ENCODE data around the gene CAPN10.

The CAPN10 gene

DNA sequence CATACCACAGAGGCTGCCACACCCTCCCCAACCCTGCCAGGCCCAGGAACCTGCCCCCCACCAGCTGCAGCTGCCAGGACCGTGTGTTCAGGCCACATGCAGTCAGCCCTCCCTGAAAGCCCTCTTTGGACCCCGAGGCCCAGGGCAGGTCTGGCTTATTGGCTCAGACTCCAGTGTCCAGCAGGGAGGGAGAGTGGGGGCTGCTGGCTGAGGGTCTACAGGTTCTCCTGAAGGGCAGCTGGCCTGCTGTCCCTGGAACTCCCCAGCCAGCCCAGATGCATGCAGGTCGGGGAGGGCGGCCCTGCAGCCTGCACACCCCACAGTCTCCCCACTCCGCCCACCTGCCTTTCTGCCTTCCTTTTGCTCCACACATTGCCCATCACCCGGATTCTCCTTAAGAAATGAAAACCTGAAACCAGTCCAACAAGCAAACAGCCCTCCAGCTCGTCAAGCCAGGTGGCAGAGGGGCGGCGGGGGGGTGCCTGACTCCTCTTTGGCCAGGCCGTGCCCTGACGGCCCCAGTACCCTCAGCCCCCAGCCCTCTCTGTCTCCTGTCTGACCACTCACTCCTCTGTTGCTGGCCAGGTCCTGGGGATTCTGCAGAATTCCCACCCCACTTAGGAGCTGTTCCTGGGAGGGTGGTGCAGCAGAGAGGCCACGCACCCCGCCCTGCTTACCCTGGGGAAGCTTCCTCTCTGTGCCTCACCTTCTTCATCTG lies 56.7 kb downstream of the CAPN10 start:
- no peak for DNase-seq

- DNase-seq = no peak
These were observed 57.2 kb downstream of the CAPN10 start for GRCh38 chr2:240643811-240644150.

DNA sequence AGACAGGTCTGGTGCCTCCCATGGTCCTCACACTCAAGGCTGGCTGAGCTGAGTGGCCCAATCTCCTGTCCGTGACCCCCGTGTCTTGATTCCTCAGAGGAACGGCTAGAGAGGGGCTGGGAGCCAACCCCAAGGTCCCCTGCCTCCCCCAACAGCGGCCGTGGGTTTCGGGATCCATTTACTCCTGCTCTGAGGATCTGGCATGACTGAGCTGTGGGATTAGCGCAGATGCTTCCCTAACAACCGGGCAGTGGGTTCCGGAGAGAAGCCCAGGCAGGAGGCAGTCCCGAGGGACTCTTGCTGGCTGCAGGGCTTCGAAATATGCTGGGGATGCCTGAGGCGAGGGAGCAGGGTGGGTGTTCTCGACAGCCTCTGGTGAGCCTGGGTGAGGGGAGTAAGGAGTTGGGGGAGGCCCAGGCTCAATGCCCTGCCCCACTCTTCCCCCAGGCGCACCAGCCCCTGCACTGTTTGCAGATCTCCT lies 57.7 kb downstream of the CAPN10 start:
- DNase-seq = no peak

DNA sequence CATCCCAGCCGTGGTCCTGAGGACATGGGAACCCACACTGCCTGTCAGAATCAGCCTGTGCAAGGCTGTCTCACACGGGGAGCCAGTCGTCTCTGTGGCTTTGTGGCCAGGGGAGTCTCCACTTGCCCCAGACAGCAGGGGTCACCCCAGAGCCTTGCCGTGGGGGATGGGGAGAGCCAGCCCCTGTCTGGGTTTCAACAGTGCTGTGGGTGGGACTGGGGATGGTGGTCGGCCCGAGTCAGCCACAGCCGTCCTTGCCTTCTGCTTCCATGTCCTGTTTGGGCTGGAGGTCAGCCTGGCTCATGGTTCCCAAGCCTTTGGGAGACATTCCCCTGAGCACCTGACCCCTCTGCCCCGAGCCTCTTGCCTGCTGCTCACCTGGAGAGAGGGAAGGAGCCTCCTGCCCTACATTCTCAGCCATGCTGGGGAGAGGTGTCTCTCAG lies 58.3 kb downstream of the CAPN10 start:
- DNase-seq = no peak

DNA sequence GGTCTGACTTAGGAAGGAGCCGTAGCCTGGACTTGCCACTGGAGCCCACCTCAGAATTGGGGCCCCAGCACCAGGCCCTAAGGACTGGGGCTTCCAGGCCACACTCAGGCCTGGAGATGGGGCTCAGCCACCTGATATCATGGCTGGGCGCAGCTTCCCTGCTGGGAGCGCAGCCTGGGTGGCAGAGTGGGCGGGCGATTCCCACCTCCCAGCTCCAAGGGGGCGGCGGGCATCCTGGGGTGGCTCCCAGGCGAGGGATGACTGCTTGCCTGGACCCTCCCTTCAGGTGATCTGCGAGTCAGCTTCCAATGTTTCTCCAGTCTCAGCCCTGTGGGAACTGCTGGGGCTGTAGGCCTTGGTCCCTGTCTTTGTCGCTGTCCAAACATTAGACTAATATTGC lies 58.8 kb downstream of the CAPN10 start:
- no peak for DNase-seq

- no peak for DNase-seq
These were observed 59.3 kb downstream of the CAPN10 start for GRCh38 chr2:240645801-240646175.

DNA sequence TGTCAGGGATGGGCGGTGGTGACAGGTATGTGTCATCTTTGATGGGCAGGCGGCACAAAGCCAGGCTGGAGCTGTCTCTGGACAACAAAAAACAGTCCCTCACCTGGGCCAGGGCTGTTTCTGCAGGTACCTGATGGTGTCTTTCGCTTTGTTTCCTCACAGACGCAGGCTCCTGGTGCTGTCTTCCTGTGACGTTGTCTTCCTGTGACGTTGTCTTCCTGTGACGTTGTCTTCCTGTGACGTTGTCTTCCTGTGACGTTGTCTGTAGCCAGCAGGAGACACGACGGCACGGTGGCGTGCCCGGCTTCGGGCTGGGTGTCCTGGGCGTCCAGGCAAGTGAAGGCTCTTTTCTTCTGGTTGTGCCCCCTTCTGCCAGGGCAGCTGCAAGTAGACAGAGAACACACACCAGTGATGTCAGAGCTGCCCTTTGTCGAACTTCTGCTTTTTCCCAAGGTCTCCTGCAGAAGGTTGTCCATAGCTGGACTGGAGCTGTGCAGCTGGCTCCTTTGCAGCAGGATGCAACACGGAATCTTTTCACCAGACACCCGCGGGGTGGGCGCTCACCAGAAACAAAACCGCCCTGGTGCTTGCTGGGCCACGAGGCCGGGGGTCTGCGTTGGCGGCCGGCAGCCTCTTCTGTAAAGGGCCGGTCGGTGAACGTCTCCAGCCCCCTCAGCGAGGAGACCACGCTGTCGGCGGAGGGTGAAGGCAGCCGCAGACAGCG lies 59.8 kb downstream of the CAPN10 start:
- DNase-seq = no peak

DNA sequence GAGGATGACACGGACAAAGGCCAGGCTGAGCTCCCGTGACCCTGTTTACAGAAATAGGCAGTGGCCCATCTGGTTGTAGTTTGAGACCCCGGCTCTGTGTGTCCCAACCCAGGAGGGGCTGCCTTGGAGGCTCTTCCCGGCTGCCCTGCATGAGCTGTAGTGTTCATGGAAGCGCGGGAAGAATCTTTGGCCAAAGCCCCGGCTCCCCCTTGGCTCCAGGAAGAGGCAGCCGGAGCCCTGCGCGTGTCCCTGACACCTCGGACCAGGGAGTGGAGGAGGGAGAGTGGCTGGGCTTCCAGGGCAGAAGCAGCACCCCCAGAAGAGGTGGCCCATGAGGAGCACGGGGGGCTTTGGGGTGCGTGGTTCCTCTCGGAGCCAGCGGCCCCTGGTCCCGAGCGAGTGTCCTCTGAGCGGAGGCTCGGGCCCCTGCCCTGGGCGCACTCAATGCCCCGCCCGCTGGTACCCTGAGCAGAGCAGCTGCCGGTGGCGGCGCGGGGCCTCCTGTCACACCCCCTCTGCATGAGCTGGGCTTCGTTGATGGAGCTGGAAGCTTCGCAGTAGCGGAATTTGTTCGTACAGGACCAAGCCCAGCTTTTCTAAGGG lies 60.5 kb downstream of the CAPN10 start:
- DNase-seq = no peak

DNA sequence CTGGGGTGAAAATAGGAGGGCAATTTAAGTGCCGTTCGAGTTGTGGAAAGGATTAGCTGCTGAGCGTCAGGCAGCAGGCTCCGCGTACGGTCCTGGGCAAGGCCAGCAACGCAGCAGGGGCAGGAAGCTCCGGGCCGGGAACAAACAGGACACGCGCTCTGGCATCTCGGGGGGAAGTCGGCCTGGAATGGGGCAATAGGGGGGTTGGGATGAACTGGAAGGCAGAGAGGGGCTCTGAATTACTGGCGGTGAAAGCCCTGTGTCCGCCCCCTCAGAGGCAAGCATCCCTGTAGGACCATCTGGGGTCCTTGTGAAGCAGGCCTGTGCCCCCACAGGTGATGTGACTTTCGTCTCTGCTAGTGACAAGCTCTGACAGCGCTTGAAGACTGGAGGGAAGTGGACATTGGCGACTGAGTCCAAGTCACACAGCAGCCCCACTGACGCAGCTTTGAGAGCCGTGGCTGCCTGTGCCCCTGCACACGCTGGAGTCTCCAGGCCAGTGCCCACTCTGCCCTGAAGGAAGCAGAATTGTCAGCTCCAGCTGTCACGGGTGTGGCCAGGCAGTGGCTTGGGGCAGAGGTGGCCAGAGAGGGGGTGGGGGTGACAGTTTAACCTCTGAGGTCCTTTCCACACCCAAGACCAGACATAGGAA lies 61.1 kb downstream of the CAPN10 start:
- DNase-seq = no peak

- DNase-seq = no peak
These were observed 61.7 kb downstream of the CAPN10 start for GRCh38 chr2:240648155-240648649.
